H1 (cell line): Measurements from ENCODE around the gene ADCY6. TPM values are rescaled to one million over a fixed set of nuclear protein-coding genes. Genes with fewer than 3 reads are reported as not detected.

Experiments
- ASH2L ChIP-seq: fragments of 200-600, 300-600 bp; sonication (generic); IDR thresholded peaks from one replicate; pipeline ENCODE4 v1.7.1; 2017; ENCODE audit warnings: low read length
- ATF2 ChIP-seq: IDR thresholded peaks from 2 replicates; pipeline ENCODE4 v1.6.1; 2012; ENCODE audit warnings: low read length, inconsistent platforms
- ATF3 ChIP-seq: IDR thresholded peaks from 2 replicates; pipeline ENCODE4 v1.6.1; 2011; ENCODE audit warnings: low read depth, mild to moderate bottlenecking, low read length; ENCODE audit not compliant: insufficient read depth
- BACH1 ChIP-seq: IDR thresholded peaks from 2 replicates; pipeline ENCODE4 v1.6.1; 2012; ENCODE audit warnings: low read length, improper control_type of control experiment
- CBX8 ChIP-seq: fragments of 300-800, 300-1000 bp; sonication (generic); IDR thresholded peaks from 2 replicates; pipeline ENCODE4 v1.7.1; 2016; ENCODE audit warnings: low read depth, low read length, borderline replicate concordance
- CREB1 ChIP-seq: IDR thresholded peaks from 2 replicates; pipeline ENCODE4 v1.6.1; 2012; ENCODE audit warnings: inconsistent platforms
- CTBP2 ChIP-seq: IDR thresholded peaks from 2 replicates; pipeline ENCODE4 v1.7.0; 2011; ENCODE audit warnings: borderline replicate concordance, mild to moderate bottlenecking, moderate library complexity, mixed read lengths, low read length; ENCODE audit not compliant: insufficient read depth, insufficient read length
- EGR1 ChIP-seq: IDR thresholded peaks from 2 replicates; pipeline ENCODE4 v1.6.1; 2011; ENCODE audit warnings: low read depth, low read length, borderline replicate concordance
- EP300 ChIP-seq, 2 experiments: IDR thresholded peaks; 1 replicate in 1 of 2; 2 replicates in 1 of 2; pipeline ENCODE4 v1.6.1; 2011 to 2012; ENCODE audit warnings: low read depth in 2 of 2, low read length in 2 of 2, mild to moderate bottlenecking in 2 of 2, borderline replicate concordance in 1 of 2, inconsistent platforms in 1 of 2, moderate library complexity in 1 of 2
- HDAC2 ChIP-seq, 2 experiments: fragments of 300-600 bp in 1 of 2; sonication (generic) in 1 of 2; IDR thresholded peaks; 2 replicates each; pipeline ENCODE4 v1.6.1; 2011 to 2012; ENCODE audit warnings: low read depth in 2 of 2, low read length in 2 of 2, mild to moderate bottlenecking in 2 of 2, moderate library complexity in 2 of 2, borderline replicate concordance in 1 of 2, inconsistent platforms in 1 of 2
- HDAC6 ChIP-seq: IDR thresholded peaks from one replicate; pipeline ENCODE4 v1.7.1; 2012; ENCODE audit warnings: low read depth, mild to moderate bottlenecking, inconsistent platforms, low read length, moderate library complexity
- JUN ChIP-seq: IDR thresholded peaks from 2 replicates; pipeline ENCODE4 v1.6.1; 2011; ENCODE audit warnings: low read depth, mild to moderate bottlenecking, improper control_type of control experiment, low read length
- KDM1A ChIP-seq: fragments of 200-600, 300-600 bp; sonication (generic); IDR thresholded peaks from 2 replicates; pipeline ENCODE4 v1.7.1; 2016; ENCODE audit warnings: mild to moderate bottlenecking, low read length, borderline replicate concordance
- NANOG ChIP-seq: IDR thresholded peaks from 2 replicates; pipeline ENCODE4 v1.6.1; 2011; ENCODE audit warnings: low read length, low read depth, mild to moderate bottlenecking, inconsistent platforms; ENCODE audit not compliant: insufficient read depth, poor library complexity, severe bottlenecking
- POLR2AphosphoS5 ChIP-seq: IDR thresholded peaks from 2 replicates; pipeline ENCODE4 v1.6.1; 2011; ENCODE audit warnings: low read depth, low read length
- POU5F1 ChIP-seq: IDR thresholded peaks from 2 replicates; pipeline ENCODE4 v1.6.1; 2011; ENCODE audit warnings: low read depth, mild to moderate bottlenecking, low read length, moderate library complexity
- RAD21 ChIP-seq, 2 experiments: IDR thresholded peaks in 1 of 2; conservative IDR thresholded peaks in 1 of 2; 2 replicates each; pipeline ENCODE4 v1.6.1; 2011; ENCODE audit warnings: low read depth in 2 of 2, low read length in 2 of 2, improper control_type of control experiment in 1 of 2, inconsistent platforms in 1 of 2, mild to moderate bottlenecking in 1 of 2, moderate library complexity in 1 of 2
- SIN3A ChIP-seq, 2 experiments: IDR thresholded peaks in 1 of 2; conservative IDR thresholded peaks in 1 of 2; 2 replicates each; pipeline ENCODE4 v1.6.1; 2011 to 2012; ENCODE audit warnings: low read length in 2 of 2, improper control_type of control experiment in 1 of 2, low read depth in 1 of 2, mild to moderate bottlenecking in 1 of 2
- TCF12 ChIP-seq: IDR thresholded peaks from 2 replicates; pipeline ENCODE4 v1.6.1; 2011; ENCODE audit warnings: low read depth, mild to moderate bottlenecking, low read length
- ZNF274 ChIP-seq: IDR thresholded peaks from 2 replicates; pipeline ENCODE4 v1.7.0; 2012; ENCODE audit warnings: low read length, borderline replicate concordance; ENCODE audit errors: extremely low read depth
- polyA plus RNA-seq, 7 experiments: library from polyadenylated mRNA; depleted of rRNA in 3 of 7; stranded (reverse) in 5 of 7; unstranded in 2 of 7; fragments of >200 nt in 5 of 7; fragments of 200-250 nt in 2 of 7; gene quantifications; 1 replicate in 5 of 7; 2 replicates in 1 of 7; 4 replicates in 1 of 7; pipeline versions ENCODE4 v1.2.1 to v1.2.3, GENCODE V29; 2011 to 2013; ENCODE audit warnings: missing spikeins in 2 of 7, mixed read lengths in 2 of 7
- total RNA-seq: library from RNA; stranded (reverse); fragmentation: NEBNext Ultra II Directional; extraction: Animal tissue kit (Norgen Biotek cat#: 25700); gene quantifications from 2 replicates; pipeline ENCODE4 v1.2.1, GENCODE V29; 2021

ADCY6 gene
- total and polyA plus RNA-seq, 2 of the 8 experiments (the other 6 are each of a cell fraction or from before 2014, with no cell fraction given) = 11.7 to 17.5 TPM

- no peak for TF ChIP-seq CBX8
- peak; percentile 23; the same call in 1 of the 2 replicates for TF ChIP-seq KDM1A
- no peak for TF ChIP-seq CTBP2
- no peak for TF ChIP-seq ATF3
- TF ChIP-seq HDAC6 = no peak
- TF ChIP-seq HDAC2 (IDR thresholded peaks at IDR 0.05; ENCODE audit: borderline replicate concordance in 1 of 2, low read depth in 2 of 2, low read length in 2 of 2) = no peak
- no peak for TF ChIP-seq ATF2
- TF ChIP-seq RAD21 (IDR thresholded peaks at IDR 0.05 in 1 of 2, conservative IDR thresholded peaks at IDR 0.05 in 1 of 2; ENCODE audit: low read depth in 2 of 2, low read length in 2 of 2) = peak; percentile 99 to 100
- TF ChIP-seq ZNF274 = no peak
- TF ChIP-seq SIN3A (conservative IDR thresholded peaks at IDR 0.05 in 1 of 2, IDR thresholded peaks at IDR 0.05 in 1 of 2; ENCODE audit: low read depth in 1 of 2, low read length in 2 of 2) = no peak
- TF ChIP-seq EP300 (IDR thresholded peaks at IDR 0.05; ENCODE audit: borderline replicate concordance in 1 of 2, low read depth in 2 of 2, low read length in 2 of 2) = no peak
- TF ChIP-seq POLR2AphosphoS5 = no peak
- TF ChIP-seq JUN = no peak
- TF ChIP-seq CREB1 = peak; percentile 18; the same call in 1 of the 2 replicates
- no peak for TF ChIP-seq TCF12
- no peak for TF ChIP-seq NANOG
- TF ChIP-seq POU5F1 = no peak
- no peak for TF ChIP-seq BACH1
- no peak for TF ChIP-seq EGR1
- no peak for TF ChIP-seq ASH2L
These were observed 6.9 kb upstream of the ADCY6 start (continued) for GRCh38 chr12:48795550-48796455.
